GM21360 (cell line): ENCODE measurements around the gene PNLIP.

Experiments used
- ATAC-seq: cut with Tn5 transposase; IDR thresholded peaks from one replicate; pipeline ENCODE4 v1.9.1; 2021; ENCODE audit warnings: mild to moderate bottlenecking, moderate library complexity; ENCODE audit not compliant: unreplicated experiment

PNLIP gene

GRCh38 chr10:116545756-116546155 lies at the start of gene PNLIP:
Gene PNLIP (plus strand): TSS chr10:116545931. CDS start chr10:116546093, 162 bp downstream.
- ATAC-seq: no peak

- no peak for ATAC-seq
Observed at GRCh38 chr10:116504786-116505185, 40.9 kb upstream of the PNLIP start.

GRCh38 chr10:116510565-116510964 lies 35.2 kb upstream of the PNLIP start:
- no peak for ATAC-seq

- no peak for ATAC-seq
Observed at GRCh38 chr10:116511365-116511764, 34.4 kb upstream of the PNLIP start.

DNA sequence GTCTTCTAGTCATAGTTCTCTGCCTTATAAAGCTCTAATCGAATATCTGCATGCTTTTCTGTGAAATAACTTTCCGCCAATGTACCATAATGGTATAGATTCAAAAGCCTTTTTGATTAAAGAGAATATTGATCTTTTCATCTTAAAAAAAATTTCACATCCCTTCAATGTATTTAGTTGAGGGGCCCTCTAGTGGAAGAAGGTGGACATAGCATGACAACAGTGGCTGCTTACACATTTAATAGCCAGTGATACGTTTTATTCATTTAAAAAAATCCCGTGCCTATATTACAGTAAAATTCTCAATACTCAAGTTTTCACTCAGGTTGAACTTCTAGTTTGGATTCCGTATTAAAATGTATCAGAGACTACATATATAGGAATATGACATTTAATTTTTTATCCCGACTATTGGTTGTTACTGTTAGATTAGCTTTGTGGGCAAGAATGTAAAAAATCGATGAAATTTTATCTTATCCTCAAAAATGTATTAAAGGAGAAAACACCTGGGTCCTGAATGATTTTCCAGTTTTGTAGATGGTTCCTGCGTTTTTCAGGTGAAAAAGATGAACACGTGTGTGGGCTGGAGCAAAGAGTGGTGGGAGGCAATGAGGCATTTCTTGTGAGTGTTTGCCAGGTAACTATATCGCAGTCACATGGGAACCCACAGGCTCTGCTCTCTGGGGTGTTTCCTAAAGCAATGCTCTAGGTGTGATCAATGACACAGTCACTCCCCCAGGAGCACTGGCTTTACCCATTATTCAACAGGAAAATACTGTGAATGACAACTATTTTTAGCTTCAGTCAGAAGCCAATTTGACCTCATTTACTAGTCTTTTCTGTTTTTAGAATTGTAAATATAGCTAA lies 24.1 kb upstream of the PNLIP start:
- peak; percentile 75 for ATAC-seq

DNA sequence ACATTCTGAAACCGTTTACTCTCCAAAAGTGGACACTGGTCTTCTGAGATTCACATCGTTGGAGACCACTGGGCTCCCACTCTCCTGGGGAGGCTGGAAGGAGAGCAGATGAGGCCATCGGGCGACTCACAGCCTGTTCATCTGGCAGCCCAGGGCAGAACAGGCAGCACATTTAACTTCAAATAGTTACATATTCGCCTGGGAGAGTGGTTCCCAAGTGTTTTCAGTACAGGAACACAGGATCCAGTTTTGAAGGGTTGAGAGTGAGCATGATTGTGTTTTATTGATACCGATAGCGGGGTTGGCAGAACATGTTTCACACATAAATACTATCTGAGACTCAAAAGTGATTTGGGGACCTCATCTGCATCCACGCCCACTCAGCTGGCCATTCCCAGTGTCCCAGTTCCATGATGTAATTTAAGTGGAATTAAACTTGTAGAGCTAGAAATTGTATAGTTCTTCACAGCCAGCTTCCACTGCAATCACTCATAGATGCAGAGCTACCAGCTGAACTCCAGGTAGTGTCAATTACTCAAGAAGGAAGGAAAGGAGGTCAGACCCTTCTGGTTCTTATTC lies 22.8 kb upstream of the PNLIP start:
- ATAC-seq: no peak

- ATAC-seq: no peak
Observed at GRCh38 chr10:116524736-116525135, 21.0 kb upstream of the PNLIP start.

DNA sequence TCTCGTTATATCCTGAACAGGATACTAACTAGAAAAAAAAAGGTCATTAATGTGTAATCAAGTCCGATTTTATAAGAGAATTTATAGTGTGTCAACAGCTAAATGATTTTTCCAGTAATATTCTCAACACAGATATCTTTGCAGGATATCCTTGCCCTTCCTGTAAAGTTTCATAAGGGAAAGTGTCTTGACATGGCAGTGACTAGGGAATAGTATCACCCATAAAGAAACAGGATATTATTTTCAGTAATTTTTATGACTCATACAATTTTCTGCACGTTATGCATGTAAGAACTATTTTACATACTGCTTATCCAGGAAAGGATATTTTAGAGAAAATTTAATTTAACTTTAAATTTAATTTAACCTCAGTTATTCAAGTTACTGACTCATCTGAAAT lies 19.5 kb upstream of the PNLIP start:
- ATAC-seq: no peak

- no peak for ATAC-seq
Observed at GRCh38 chr10:116536810-116537209, 8.9 kb upstream of the PNLIP start.

DNA sequence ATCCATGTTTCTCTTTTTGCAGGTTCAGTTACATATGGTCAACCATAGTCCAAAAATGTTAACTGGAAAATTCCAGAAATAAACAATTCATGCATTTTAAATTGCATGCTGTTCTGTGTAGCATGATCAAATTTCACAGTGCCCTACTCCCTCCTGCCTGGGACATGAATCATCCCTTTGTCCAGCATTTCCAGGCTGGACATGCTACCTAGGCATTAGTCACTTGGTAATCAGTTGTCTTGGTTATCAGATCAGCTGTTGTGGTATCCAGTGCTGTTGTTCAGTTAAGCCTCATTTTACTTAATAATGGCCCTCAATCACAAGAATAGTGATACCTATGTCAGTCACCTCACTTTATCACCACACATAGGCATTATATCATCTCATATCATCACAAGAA lies 7.3 kb upstream of the PNLIP start:
- no peak for ATAC-seq

DNA sequence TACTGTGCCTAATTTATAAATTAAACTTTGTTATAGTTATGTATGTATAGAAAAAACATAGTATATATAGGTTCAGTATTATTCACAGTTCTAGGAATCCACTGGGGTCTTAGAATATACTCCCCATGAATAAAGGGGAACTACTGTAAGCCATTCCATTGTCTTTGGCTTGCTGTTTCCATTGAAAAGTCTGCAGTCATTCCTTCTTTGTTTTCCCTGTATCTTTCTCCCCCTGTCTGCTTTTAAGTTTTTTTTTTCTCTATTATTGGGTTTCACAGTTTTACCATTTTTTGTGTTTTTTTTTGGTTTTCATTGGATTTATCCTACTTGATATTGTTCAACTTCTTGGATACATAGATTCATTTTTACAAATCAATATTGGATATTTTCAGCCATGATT lies 6.7 kb upstream of the PNLIP start:
- no peak for ATAC-seq

DNA sequence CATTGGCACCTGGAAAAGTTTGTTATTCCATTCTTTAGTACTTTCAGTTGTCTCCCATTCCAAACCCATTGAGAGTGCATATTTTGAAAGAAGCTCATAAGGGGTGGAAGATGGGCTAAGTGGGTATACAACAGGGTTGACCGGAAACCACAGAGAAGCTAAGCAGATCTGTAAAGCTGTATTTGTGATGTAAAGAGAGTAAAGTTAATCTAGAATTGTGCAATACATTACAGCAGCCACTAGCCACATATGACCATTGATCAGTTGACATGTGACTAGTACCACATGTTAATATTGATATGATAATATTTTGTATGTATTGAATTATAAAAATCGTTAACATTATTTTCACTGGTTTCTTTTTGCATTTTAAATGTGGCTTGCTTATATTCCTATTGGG lies 4.9 kb upstream of the PNLIP start:
- ATAC-seq: no peak

DNA sequence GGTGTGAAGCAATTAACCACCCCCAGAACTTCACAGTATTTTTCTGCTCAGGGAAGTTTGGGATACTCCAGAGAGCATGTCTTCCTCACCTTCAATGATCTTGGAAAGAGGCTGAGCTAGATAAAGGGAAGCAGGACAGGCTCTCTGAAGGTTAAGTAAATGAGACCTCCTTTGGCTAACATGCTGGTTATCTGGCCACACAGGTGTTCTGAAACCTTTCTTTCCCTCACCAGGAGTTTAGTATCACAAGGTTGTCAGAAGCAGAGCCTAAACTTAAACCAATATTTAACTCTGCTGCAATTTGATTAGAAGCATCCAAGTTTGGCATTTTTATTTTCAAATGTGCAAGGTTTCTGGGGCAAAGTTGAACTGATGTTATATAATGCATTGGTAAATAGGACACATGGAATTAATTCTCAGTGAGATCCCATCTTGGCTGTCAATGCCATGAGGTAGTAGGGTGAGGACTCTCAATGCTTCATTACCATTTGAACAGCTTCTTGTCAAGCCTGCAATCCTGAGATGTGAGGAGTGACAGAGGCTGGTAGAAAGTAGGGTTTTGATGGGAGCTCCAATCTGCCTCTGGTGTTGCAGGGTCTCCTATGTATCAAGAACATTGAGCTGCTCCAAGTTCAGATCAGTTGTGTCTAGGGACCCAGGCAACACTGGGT lies 3.6 kb upstream of the PNLIP start:
- ATAC-seq: no peak

DNA sequence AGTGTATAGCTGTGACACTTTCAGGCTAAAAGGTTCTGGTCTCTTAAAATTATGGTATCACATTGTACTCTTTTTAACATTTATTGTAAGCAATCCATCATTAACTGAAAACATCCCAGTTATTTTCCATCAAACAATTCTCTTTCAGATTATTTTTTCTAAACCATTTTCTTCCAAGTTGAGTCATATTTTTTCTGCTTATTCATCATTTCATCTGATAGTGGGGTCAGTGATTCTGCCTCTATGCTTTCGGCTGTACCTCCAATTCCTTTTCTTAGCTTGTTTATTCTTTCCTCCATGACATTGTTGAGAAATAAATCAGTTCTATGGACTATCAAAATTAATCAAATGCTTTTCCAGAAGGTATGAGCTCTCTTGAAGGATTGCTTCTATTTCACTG lies 609 bp upstream of the PNLIP start:
- ATAC-seq: no peak

DNA sequence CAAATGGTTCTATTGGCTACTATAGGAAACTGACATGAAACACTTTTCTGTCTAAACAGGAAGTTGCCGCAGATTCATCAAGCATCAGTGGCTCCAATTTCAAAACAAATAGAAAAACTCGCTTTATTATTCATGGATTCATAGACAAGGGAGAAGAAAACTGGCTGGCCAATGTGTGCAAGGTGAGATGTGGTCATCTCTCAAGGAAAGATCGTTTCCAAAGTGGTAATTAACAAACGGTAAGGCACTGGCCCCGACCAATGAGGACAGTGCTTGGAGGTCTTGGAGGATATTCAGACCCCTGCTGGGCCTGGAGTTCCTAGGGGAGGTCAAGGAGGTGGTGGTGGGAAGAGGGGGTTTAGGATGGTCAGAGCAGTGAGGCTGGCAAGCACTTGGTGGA lies 2.6 kb downstream of the PNLIP start:
- no peak for ATAC-seq

GRCh38 chr10:116553378-116553980 lies 7.7 kb downstream of the PNLIP start:
- ATAC-seq: no peak

GRCh38 chr10:116554628-116555027 lies 8.9 kb downstream of the PNLIP start:
- ATAC-seq: no peak

GRCh38 chr10:116555880-116556279 lies 10.1 kb downstream of the PNLIP start:
- ATAC-seq: no peak

GRCh38 chr10:116557305-116557880 lies 11.7 kb downstream of the PNLIP start:
- ATAC-seq: no peak

DNA sequence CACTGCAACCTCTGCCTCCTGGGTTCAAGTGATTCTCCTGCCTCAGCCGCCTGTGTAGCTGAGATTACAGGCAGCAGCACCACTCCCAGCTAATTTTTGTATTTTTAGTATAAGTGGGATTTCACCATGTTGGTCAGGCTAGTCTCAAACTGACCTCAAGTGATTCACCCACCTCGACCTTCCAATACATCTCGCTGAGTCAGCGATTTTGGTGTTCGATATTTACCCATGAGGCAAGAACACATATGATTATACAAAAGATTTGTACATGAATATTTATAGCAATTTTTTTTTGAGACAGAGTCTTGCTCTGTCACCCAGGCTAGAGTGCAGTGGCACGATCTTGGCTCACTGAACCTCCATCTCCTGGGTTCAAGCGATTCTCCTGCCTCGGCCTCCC lies 19.8 kb downstream of the PNLIP start:
- ATAC-seq: no peak

GRCh38 chr10:116566932-116567331 lies 21.2 kb downstream of the PNLIP start:
- no peak for ATAC-seq
